NCI-H69 (cell line): Measurements from ENCODE around the gene CDH23.

Experiments
- DNase-seq: peaks from one replicate; lab custom pipeline; 2025; lab: John Stamatoyannopoulos, UW

The CDH23 gene

GRCh38 chr10:71369602-71370001 lies 27.1 kb upstream of the CDH23 start:
- DNase-seq = no peak

DNA sequence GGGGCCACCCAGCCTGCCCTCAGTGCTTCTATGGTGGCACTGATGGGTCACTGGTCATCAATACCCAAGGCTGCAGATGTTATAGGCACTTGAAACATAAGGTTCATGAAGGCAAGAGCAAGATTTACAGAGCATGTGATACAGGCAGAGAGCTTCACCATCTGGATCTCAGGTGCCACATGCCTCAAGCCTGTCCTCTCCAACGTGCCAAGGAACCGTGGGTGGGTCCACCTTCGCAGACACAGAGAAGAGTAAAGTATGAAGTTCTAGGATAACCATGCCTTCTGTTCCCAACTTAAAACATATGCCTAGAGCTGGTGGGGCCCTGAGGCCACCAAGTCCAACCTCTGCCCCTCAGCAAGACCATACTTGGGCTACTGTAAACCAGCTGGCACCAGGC lies 26.7 kb upstream of the CDH23 start:
- DNase-seq = no peak

GRCh38 chr10:71371750-71372166 lies 25.0 kb upstream of the CDH23 start:
- no peak for DNase-seq

GRCh38 chr10:71372882-71373495 lies 23.7 kb upstream of the CDH23 start:
- no peak for DNase-seq

DNA sequence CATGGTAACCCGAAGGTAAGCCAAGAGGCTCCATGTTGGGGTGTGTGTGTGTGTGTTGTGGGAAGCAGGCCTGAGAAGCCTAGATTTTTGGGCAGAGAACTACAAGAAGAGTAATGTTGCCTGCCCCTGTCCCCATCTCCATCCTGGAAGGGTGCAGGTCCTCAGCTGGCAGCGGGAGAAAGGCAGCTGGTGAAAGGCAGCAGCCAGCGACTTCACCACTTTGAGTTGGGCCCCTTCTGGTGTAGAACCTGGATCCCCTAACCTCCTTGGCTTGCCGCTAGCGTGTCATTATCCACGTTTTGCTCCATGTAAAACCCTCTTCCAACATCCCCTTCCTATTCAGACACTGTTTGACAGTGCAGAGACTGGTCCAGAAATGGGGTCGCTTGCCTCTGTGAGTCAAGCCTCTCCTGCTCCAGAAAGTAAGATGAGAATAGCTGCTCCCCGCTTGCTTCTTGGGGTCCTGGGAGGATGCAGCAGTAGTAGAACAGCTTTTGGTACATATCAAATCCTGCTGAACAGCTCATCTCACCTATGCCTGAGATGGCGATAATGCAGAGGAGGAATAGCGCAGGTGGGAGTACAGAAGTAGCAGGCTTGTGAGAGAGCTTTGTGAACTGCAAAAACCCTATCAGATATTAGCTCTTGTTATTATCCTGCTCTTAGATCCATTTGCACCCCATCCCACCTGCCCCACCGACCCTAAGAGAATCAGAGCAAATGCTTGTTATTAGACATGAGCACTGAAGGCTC lies 22.1 kb upstream of the CDH23 start:
- DNase-seq = no peak

DNA sequence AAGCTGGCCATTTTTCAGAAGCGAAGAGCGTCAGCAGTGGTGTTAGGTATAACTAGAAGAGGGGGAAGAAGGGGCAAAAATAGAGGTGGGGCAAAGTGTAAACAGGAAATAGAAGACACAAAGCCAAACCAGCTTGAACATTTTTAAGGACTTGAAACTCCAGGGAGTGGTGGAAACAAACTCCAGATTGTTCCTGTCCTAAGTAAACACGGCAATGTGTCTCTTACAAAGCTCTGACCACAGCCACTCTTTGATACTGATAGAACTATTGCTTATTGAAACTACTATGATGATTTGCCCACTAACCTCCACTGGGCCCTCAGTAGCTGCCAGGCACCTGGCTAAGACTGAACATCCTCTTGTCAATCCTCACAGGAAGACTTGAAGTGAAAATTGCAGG lies 20.8 kb upstream of the CDH23 start:
- DNase-seq = no peak

- DNase-seq = no peak
These were observed 18.2 kb upstream of the CDH23 start for GRCh38 chr10:71378336-71379117.

- no peak for DNase-seq
These were observed 17.5 kb upstream of the CDH23 start for GRCh38 chr10:71379118-71379766.

DNA sequence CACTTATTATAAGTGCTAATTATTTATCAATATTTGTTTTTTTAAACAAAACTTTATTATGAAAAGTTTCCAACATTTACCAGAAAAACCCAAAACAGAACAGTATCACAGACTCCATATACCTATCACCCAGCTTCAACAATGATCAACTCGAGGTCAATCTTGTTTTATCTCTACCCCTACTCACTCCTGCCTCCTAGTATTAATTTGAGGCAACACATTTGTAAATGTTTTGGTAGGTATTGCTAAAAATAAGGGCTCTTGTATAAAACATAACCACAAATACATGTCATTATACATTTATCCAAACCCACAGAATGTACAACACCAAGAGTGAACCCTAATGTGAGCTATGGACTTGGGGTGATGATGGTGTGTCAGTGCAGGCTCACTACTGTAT lies 15.9 kb upstream of the CDH23 start:
- DNase-seq = no peak

- DNase-seq = no peak
These were observed 15.1 kb upstream of the CDH23 start for GRCh38 chr10:71381611-71382010.

- DNase-seq = no peak
These were observed 14.7 kb upstream of the CDH23 start for GRCh38 chr10:71382028-71382427.

GRCh38 chr10:71382757-71383156 lies 14.0 kb upstream of the CDH23 start:
- no peak for DNase-seq

- DNase-seq = peak; percentile 58
These were observed 12.6 kb upstream of the CDH23 start for GRCh38 chr10:71383972-71384687.

DNA sequence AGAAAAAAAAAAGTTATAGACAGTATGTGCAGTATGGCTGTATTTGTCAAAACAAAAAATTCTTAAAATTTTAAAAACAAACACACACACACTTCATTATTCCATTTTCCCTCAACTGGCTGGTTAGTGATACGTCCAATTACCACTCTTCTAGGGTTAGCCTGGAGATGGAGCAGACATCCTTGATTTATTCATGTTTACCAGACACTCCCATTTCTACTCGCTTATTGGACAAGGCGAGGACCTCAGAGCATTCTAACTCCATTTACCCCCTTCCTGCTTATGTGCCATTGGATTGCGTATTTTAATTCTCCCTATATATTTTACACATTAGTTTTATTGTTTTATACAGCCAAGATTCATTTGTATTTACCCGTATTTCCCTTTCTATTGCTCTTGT lies 8.5 kb upstream of the CDH23 start:
- no peak for DNase-seq

DNA sequence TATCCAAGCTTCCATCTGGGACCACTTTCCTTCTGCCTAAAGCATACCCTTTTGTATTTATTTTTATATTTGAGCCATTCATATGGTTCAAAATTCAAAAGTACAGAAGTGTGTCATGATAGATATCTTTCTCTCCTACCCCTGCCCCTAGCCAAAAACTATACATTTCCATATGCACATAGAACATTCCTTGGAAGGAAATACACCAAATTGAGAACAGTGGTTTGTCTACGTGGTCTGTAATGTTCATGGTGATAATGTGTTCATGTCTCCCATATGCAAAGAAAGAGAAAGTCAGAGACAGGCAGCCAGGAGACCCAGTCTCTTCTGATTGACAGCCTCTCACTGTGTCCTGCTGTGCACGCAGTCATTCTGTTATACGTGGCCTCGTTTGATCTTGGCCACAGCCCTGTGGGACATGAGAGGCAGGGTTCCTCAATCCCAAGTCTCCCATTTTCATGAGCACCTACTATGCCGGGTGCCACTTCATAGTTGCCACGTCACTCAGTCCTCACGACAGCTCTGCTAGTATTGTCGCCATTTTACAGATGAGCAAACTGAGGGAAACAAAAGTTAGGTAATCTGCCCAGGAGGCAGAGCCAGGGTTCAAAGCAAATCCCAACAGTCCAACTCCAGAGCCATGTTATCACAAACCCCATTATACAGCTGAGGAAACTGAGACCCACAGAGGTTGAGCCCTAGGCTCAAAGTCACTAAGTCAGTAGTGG lies 8.0 kb upstream of the CDH23 start:
- DNase-seq = no peak

- DNase-seq = no peak
These were observed 6.8 kb upstream of the CDH23 start for GRCh38 chr10:71389768-71390460.

DNA sequence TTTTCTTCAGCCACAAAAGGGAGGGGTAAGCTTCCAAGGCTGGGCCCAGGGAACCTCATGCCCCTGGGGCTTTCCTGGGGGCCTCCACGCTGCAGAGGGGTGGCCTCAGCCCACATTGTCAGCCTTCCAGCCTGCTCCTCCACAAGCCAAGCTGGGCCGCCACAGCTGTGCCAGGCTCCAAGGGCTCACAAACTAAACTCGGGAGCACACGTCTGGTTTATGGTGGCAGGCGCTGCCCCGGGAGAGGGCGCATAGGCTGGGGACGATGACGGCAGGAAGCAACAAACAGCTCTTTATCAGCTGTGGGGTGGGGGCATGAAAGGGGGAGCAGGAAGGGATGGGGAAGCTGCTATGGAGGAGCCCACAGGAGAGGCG lies 6.3 kb upstream of the CDH23 start:
- DNase-seq = peak; percentile 30

DNA sequence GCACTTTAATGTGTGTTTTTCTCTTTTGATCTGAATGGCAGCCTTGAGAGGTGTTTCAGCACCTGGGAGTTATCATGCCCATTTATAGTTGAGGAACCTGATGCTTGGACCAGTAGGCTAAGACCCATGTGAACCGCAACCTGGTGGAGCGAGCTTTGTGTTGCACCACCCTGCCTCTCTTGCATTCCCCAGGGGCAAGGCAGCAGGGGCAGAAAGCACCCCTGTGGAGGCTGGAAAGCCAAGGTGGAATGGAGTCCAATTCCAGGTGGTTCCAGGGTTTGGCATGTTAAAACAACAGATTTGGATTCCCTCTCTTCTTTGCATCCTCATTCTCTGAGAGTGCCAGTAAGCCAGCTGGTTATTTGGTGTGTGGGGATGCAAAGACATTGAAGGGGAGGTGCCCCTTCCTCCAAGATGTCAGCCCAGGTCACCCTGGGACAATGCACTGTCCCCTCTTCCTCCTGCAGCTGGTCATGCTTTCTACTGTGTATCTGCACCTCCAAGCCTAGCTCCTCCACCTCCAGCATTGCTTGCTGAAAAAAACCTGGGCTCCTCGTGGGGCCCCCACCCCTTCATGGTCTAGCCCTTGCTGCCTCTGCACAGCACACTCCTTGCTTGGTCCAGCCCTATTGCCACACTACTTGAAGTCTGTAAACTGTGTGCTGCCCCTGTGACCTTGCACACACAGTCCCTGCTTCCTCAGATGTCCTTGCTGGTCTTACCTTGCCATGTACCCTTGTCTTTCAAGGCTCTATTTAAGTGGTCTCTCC lies 5.6 kb upstream of the CDH23 start:
- DNase-seq = no peak

- DNase-seq = no peak
These were observed 5.0 kb upstream of the CDH23 start for GRCh38 chr10:71391701-71392100.

- DNase-seq = no peak
These were observed 4.4 kb upstream of the CDH23 start for GRCh38 chr10:71392292-71392691.
